Parietal lobe (tissue), 1 donor: ENCODE data around the gene ZCWPW1. TPM values are rescaled to one million over a fixed set of nuclear protein-coding genes. Genes with fewer than 3 reads are reported as not detected.

Source experiments
- total RNA-seq: library from RNA; depleted of rRNA; stranded (reverse); fragments of >200 nt; gene quantifications from one replicate; pipeline ENCODE4 v1.2.3, GENCODE V29; 2014

Gene ZCWPW1
- 2.2 TPM for total RNA-seq

GRCh38 chr7:100428199-100428966, at the start of gene ZCWPW1:
ZCWPW1 (minus strand) TSS chr7:100428703; CDS start chr7:100420649, 8,054 bp downstream.

GRCh38 chr7:100464210-100464660, 35.7 kb upstream of the ZCWPW1 start, which contains the start of gene SPACDR:
SPACDR (minus strand) TSS chr7:100464260; CDS start chr7:100464025, 235 bp downstream.

GRCh38 chr7:100429637-100430492, 1.4 kb upstream of the ZCWPW1 start, which contains the start of gene MEPCE:
MEPCE (plus strand) TSS chr7:100429831; CDS start chr7:100430019, 188 bp downstream.

GRCh38 chr7:100373261-100373831, 55.2 kb downstream of the ZCWPW1 start, which contains the start of gene PILRA:
PILRA (plus strand) TSS chr7:100373487; CDS start chr7:100373657, 170 bp downstream.

GRCh38 chr7:100358027-100358856, 70.3 kb downstream of the ZCWPW1 start, which contains the start of gene PILRB:
PILRB (plus strand) TSS chr7:100358117; CDS start chr7:100358303, 186 bp downstream.

Other genes with a start within 250 kb of the ZCWPW1 start
- gene PVRIG, start 208.8 kb downstream of the ZCWPW1 start, total RNA-seq = not detected
- not detected for gene SPDYE3, start 121.0 kb downstream of the ZCWPW1 start, total RNA-seq
- gene PILRB, start 70.6 kb downstream of the ZCWPW1 start, total RNA-seq = 35.4 TPM
- gene PILRA, start 55.2 kb downstream of the ZCWPW1 start, total RNA-seq = 3.8 TPM
- gene MEPCE, start 1.1 kb upstream of the ZCWPW1 start, total RNA-seq = 21.3 TPM
- gene PPP1R35, start 7.8 kb upstream of the ZCWPW1 start, total RNA-seq = 7.8 TPM
- gene SPACDR, start 35.6 kb upstream of the ZCWPW1 start, total RNA-seq = not detected
- gene TSC22D4, start 50.5 kb upstream of the ZCWPW1 start, total RNA-seq = 6.6 TPM
- gene NYAP1, start 55.2 kb upstream of the ZCWPW1 start, total RNA-seq = 38.5 TPM
- 4.7 TPM for gene AGFG2, start 110.5 kb upstream of the ZCWPW1 start, total RNA-seq
- gene SAP25, start 145.2 kb upstream of the ZCWPW1 start, total RNA-seq = not detected
- gene LRCH4, start 157.4 kb upstream of the ZCWPW1 start, total RNA-seq = 17.5 TPM
- gene FBXO24, start 157.6 kb upstream of the ZCWPW1 start, total RNA-seq = not detected
- gene PCOLCE, start 173.7 kb upstream of the ZCWPW1 start, total RNA-seq = 4.1 TPM
- gene MOSPD3, start 183.8 kb upstream of the ZCWPW1 start, total RNA-seq = 23.5 TPM
- gene TFR2, start 212.8 kb upstream of the ZCWPW1 start, total RNA-seq = 6.6 TPM
- gene ACTL6B, start 227.7 kb upstream of the ZCWPW1 start, total RNA-seq = 107 TPM
- 74.5 TPM for gene GNB2, start 245.0 kb upstream of the ZCWPW1 start, total RNA-seq